ENCODE measurements around the gene NDC80. TPM values are rescaled to one million over a fixed set of nuclear protein-coding genes. Genes with fewer than 3 reads are reported as not detected.

Gene NDC80
- polyA plus RNA-seq, 1 donor (not counting 4 experiments of a cell fraction or from before 2014, with no cell fraction given) = 11.5 TPM

GRCh38 chr18:2602844-2603243, 31.5 kb downstream of the NDC80 start:
- TF ChIP-seq EZH2 (IDR thresholded peaks at IDR 0.05; ENCODE audit: low read length) = no peak
- TF ChIP-seq, protein P1, sequence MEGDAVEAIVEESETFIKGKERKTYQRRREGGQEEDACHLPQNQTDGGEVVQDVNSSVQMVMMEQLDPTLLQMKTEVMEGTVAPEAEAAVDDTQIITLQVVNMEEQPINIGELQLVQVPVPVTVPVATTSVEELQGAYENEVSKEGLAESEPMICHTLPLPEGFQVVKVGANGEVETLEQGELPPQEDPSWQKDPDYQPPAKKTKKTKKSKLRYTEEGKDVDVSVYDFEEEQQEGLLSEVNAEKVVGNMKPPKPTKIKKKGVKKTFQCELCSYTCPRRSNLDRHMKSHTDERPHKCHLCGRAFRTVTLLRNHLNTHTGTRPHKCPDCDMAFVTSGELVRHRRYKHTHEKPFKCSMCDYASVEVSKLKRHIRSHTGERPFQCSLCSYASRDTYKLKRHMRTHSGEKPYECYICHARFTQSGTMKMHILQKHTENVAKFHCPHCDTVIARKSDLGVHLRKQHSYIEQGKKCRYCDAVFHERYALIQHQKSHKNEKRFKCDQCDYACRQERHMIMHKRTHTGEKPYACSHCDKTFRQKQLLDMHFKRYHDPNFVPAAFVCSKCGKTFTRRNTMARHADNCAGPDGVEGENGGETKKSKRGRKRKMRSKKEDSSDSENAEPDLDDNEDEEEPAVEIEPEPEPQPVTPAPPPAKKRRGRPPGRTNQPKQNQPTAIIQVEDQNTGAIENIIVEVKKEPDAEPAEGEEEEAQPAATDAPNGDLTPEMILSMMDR (optimal IDR thresholded peaks at IDR 0.05 in 1 of 3, IDR thresholded peaks at IDR 0.05 in 1 of 3, conservative IDR thresholded peaks at IDR 0.05 in 1 of 3; ENCODE audit: extremely low read depth in 1 of 3, insufficient read depth in 2 of 3, low read length in 3 of 3) = no peak
- Histone ChIP-seq H3K9ac (ENCODE audit: control insufficient read depth, extremely low read depth, insufficient read depth, low read length) (no peak overlapping the region), H2AFZ (ENCODE audit: control insufficient read depth, low read length) (peak overlapping the region; percentile 2), H3K79me2 (ENCODE audit: control insufficient read depth, insufficient read depth, low read length) (no peaks in the 10 kb centered on the region), H3K9me3 (ENCODE audit: control insufficient read depth, low read depth, low read length) (no peaks in the 10 kb centered on the region), H3K4me2 (ENCODE audit: control insufficient read depth, extremely low read depth, insufficient read depth, low read depth, low read length) (no peak overlapping the region), H3K4me3 (ENCODE audit: control insufficient read depth in 2 of 3, extremely low read depth in 1 of 3, insufficient read depth in 2 of 3, low read depth in 1 of 3, low read length in 3 of 3) (no peak overlapping the region), H3K9me1 (ENCODE audit: control insufficient read depth, extremely low read depth, insufficient read depth, low read length) (no peaks in the 10 kb centered on the region), H3K27me3 (ENCODE audit: control insufficient read depth, extremely low read depth, insufficient read depth, low read length) (no peaks in the 10 kb centered on the region), H3K27ac (ENCODE audit: control insufficient read depth, insufficient read depth, low read length) (no peak overlapping the region), H3K4me1 (ENCODE audit: control insufficient read depth, extremely low read depth, insufficient read depth, low read length) (no peaks in the 10 kb centered on the region), H4K20me1 (ENCODE audit: control insufficient read depth, extremely low read depth, insufficient read depth, low read length) (no peaks in the 10 kb centered on the region), H3K36me3 (ENCODE audit: control insufficient read depth in 2 of 2, extremely low read depth in 1 of 2, insufficient read depth in 2 of 2, low read length in 2 of 2) (no peaks in the 10 kb centered on the region)
- no peak for FAIRE-seq
- DNase-seq (ENCODE audit: low read depth, low spot score) = no peak
- dilution Hi-C loops (cut with MboI; ENCODE audit: extremely low pct_ligation_motif_present, low sequenced_read_pairs) = no loop called here

DNA sequence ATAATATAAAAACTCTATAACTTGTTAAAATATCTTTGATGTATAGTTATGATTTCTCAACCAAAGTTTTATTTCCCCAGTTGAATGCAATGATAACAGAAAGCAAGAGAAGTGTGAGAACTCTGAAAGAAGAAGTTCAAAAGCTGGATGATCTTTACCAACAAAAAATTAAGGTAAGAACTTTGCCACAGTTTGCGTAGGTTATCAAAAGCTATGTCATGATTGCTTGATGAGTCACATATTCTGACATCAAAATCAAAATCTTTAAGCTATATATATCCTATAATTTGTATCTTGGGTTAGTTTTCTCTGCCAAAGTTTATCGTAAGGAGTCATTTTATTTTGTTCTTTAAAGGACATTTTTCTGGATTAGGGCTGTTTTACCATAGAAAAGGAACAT, 35.0 kb downstream of the NDC80 start:
- FAIRE-seq (no peak), DNase-seq (ENCODE audit: low read depth, low spot score) (no peak)
- no peak for TF ChIP-seq EZH2 (IDR thresholded peaks at IDR 0.05; ENCODE audit: low read length)
- TF ChIP-seq, protein P1 (optimal IDR thresholded peaks at IDR 0.05 in 1 of 3, IDR thresholded peaks at IDR 0.05 in 1 of 3, conservative IDR thresholded peaks at IDR 0.05 in 1 of 3; ENCODE audit: extremely low read depth in 1 of 3, insufficient read depth in 2 of 3, low read length in 3 of 3) = no peak
- H4K20me1 ChIP-seq (ENCODE audit: control insufficient read depth, extremely low read depth, insufficient read depth, low read length) = no peaks in the 10 kb centered on the region
- H3K9me3 ChIP-seq (ENCODE audit: control insufficient read depth, low read depth, low read length) = no peaks in the 10 kb centered on the region
- H3K4me2 ChIP-seq (ENCODE audit: control insufficient read depth, extremely low read depth, insufficient read depth, low read depth, low read length) = no peak overlapping the region
- H3K9ac ChIP-seq (ENCODE audit: control insufficient read depth, extremely low read depth, insufficient read depth, low read length) = no peak overlapping the region
- H3K4me3 ChIP-seq (ENCODE audit: control insufficient read depth in 2 of 3, extremely low read depth in 1 of 3, insufficient read depth in 2 of 3, low read depth in 1 of 3, low read length in 3 of 3) = no peak overlapping the region
- no peak overlapping the region for H3K27ac ChIP-seq (ENCODE audit: control insufficient read depth, insufficient read depth, low read length)
- no peaks in the 10 kb centered on the region for H3K27me3 ChIP-seq (ENCODE audit: control insufficient read depth, extremely low read depth, insufficient read depth, low read length)
- H3K36me3 ChIP-seq (ENCODE audit: control insufficient read depth in 2 of 2, extremely low read depth in 1 of 2, insufficient read depth in 2 of 2, low read length in 2 of 2) = no peaks in the 10 kb centered on the region
- dilution Hi-C loops (cut with MboI; ENCODE audit: extremely low pct_ligation_motif_present, low sequenced_read_pairs) = no loop called here
- H3K9me1 ChIP-seq (ENCODE audit: control insufficient read depth, extremely low read depth, insufficient read depth, low read length) = no peaks in the 10 kb centered on the region
- no peaks in the 10 kb centered on the region for H3K79me2 ChIP-seq (ENCODE audit: control insufficient read depth, insufficient read depth, low read length)
- H3K4me1 ChIP-seq (ENCODE audit: control insufficient read depth, extremely low read depth, insufficient read depth, low read length) = no peaks in the 10 kb centered on the region
- H2AFZ ChIP-seq (ENCODE audit: control insufficient read depth, low read length) = no peak overlapping the region

All from keratinocyte (primary cell).